ENCODE results near the gene ARID5B.

Gene ARID5B

DNA sequence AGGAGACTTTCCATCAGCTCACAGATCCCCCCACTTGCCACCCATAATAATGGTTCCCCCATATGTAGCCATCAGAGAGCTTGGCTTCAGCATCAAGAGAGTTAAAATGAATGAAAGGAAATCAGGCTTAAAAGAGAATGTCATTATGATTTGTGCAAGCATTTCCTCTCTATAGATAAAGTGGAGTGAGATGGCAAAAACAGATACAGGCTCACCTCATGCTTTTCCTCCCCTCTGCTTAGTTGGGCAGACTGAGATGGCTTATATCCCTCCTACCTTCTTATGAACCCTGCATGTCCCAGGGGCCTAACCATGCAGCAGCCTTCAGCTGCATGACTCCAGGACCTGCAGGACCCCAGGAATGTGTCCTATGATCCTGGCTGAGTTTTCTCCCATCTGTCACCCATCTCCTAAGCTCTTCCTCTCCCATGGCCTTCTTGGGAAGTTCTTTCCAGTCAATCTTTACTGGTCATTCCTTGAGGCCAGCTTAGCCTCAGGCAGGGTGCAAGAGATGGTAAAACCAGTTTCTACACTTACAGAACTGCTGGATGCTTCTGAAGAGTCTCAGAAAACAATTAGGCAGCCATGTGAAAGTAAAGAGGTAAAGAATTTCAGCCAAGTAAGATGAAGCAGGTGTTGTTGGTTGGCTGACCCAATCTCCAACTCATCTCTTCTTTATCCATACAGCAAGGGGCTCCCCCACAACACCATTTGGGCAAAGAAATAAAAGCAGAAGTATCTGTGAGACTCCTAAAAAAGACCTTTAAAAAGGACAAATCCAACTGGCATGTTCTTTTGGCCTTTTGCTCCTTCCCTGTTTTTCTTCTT is 207.5 kb downstream of the ARID5B start:
- H3K9me3 ChIP-seq (ENCODE audit: control insufficient read depth, low read length) = no peaks in the 10 kb centered on the region
- no peaks in the 10 kb centered on the region for H3K36me3 ChIP-seq (ENCODE audit: control insufficient read depth, insufficient read depth, low read length, severe bottlenecking)
- DNase-seq (ENCODE audit: low read depth) = no peak
- no peaks in the 10 kb centered on the region for H3K4me1 ChIP-seq (ENCODE audit: control insufficient read depth, insufficient read depth, low read length)
- no peaks in the 10 kb centered on the region for H3K27me3 ChIP-seq (replicated peaks; ENCODE audit: control insufficient read depth, insufficient read depth, low read length)
- H3K4me3 ChIP-seq (ENCODE audit: low read length) = no peak overlapping the region
- no peak overlapping the region for H3K9ac ChIP-seq (ENCODE audit: low read length)

DNA sequence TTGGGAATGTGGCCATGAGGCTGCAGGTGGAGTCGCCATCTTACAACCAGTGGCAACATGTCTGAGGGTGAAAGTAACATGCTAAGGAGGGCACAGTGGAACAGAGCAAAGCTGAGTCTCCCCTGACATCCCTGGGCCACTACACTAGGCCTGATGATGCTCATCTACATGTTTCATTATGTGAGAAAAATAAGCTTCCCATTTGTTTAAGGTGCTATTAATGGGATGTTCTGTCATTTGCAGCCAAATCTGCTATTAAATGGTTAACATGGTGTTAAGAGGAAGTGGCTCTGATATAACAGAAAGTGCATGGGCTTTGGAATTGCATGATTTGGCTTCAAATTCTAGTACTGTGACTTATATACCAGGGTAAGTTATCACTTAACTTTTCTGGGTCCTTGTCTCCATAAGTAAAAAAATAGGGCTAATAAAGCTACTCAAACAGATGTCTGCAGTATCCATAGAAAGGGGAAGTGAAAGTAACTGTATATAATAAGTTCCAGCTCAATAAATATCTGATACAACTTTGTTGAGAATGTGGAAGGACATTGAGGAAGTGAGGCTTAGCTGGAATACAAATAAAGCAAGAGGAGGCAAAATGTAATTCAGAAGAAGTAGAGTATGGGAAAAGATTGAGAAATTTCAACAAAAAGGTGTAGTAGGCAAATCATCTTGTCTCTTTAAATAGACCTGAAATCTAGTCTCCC is 208.2 kb downstream of the ARID5B start:
- no peaks in the 10 kb centered on the region for H3K36me3 ChIP-seq (ENCODE audit: control insufficient read depth, insufficient read depth, low read length, severe bottlenecking)
- H3K9me3 ChIP-seq (ENCODE audit: control insufficient read depth, low read length) = no peaks in the 10 kb centered on the region
- H3K4me3 ChIP-seq (ENCODE audit: low read length) = no peak overlapping the region
- no peaks in the 10 kb centered on the region for H3K4me1 ChIP-seq (ENCODE audit: control insufficient read depth, insufficient read depth, low read length)
- no peak for DNase-seq (ENCODE audit: low read depth)
- no peak overlapping the region for H3K9ac ChIP-seq (ENCODE audit: low read length)
- H3K27me3 ChIP-seq (replicated peaks; ENCODE audit: control insufficient read depth, insufficient read depth, low read length) = no peaks in the 10 kb centered on the region

DNA sequence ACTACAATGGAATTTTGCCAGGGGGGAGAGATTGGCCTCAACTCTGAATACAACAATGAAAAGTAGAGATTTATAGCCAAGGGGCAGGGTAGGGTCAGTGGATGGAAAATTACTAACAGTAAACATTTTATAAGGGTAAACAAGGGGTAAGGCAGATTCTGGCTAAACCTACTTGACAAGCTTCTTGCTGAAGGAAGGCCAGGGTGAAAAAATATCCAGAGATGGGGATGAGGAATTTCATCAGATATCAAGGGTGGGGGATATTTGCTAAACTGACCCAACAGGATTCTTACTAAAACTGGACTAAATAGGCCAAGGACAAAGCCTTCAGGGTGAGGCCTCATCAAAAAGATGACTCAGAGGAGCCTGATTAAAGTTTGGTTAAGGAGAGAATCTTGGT is 210.8 kb downstream of the ARID5B start:
- no peak for DNase-seq (ENCODE audit: low read depth)
- Histone ChIP-seq H3K4me1 (ENCODE audit: control insufficient read depth, insufficient read depth, low read length) (no peaks in the 10 kb centered on the region), H3K4me3 (ENCODE audit: low read length) (no peak overlapping the region), H3K9ac (ENCODE audit: low read length) (no peak overlapping the region), H3K36me3 (ENCODE audit: control insufficient read depth, insufficient read depth, low read length, severe bottlenecking) (no peaks in the 10 kb centered on the region), H3K9me3 (ENCODE audit: control insufficient read depth, low read length) (no peaks in the 10 kb centered on the region), H3K27me3 (replicated peaks; ENCODE audit: control insufficient read depth, insufficient read depth, low read length) (no peaks in the 10 kb centered on the region)

DNA sequence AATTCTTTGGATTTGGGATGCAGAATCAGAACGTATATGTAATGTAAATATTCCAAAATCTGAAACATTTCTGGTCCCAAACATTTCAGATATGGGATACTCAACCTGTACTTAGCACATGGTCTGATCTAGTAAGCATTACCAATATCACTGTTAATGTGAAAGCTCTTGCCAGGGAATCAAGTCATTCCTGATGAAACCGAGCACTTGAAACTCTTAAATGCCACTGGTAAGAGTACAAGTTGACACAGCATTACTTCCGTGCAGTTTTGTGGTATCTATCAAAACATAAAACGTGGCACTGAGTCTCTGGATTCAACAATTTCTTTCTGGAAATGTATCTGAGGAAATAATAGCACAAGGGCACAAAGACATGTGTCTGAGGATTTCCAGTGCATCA is 211.5 kb downstream of the ARID5B start:
- H3K36me3 ChIP-seq (ENCODE audit: control insufficient read depth, insufficient read depth, low read length, severe bottlenecking) = no peaks in the 10 kb centered on the region
- H3K9ac ChIP-seq (ENCODE audit: low read length) = no peak overlapping the region
- no peaks in the 10 kb centered on the region for H3K4me1 ChIP-seq (ENCODE audit: control insufficient read depth, insufficient read depth, low read length)
- no peak overlapping the region for H3K4me3 ChIP-seq (ENCODE audit: low read length)
- H3K9me3 ChIP-seq (ENCODE audit: control insufficient read depth, low read length) = no peaks in the 10 kb centered on the region
- no peak for DNase-seq (ENCODE audit: low read depth)
- H3K27me3 ChIP-seq (replicated peaks; ENCODE audit: control insufficient read depth, insufficient read depth, low read length) = no peaks in the 10 kb centered on the region

DNA sequence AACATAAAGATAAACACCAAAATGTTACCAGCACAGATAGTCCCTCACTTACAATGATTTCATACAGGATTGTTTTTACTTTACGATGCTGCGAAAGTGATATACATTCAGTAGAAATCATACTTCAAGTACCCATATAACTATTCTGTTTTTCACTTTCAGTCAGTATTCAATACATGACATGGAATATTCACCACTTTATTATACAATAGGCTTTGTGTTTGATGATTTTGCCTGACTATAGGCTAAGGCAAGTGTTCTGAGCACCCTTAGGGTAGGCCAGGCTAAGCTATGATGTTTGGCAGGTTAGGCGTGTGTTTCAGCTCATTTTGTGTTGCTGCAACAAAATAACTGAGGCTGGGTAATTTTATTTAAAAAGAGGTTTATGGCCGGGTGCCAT is 212.2 kb downstream of the ARID5B start:
- Histone ChIP-seq H3K4me1 (ENCODE audit: control insufficient read depth, insufficient read depth, low read length) (no peaks in the 10 kb centered on the region), H3K36me3 (ENCODE audit: control insufficient read depth, insufficient read depth, low read length, severe bottlenecking) (no peaks in the 10 kb centered on the region), H3K27me3 (replicated peaks; ENCODE audit: control insufficient read depth, insufficient read depth, low read length) (no peaks in the 10 kb centered on the region), H3K9me3 (ENCODE audit: control insufficient read depth, low read length) (no peaks in the 10 kb centered on the region), H3K9ac (ENCODE audit: low read length) (no peak overlapping the region), H3K4me3 (ENCODE audit: low read length) (no peak overlapping the region)
- DNase-seq (ENCODE audit: low read depth) = no peak

DNA sequence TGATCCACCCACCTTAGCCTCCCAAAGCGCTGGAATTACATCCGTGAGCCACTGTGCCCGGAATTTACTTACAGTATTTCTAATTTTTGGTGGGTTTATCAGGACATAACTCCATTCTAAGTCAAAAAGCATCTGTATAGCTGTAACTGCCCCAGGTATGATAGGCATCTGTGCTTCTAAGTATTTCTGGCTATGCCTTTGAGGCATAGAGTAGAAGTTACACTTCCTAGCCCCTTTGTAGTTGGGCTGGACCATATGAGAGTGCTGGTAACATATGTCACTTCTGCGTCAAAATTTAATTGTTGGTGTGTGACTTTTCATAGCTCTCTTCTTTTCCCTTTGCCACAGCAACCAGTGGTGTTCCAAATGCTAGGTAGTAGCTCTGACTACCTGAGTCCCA is 213.8 kb downstream of the ARID5B start:
- H3K9ac ChIP-seq (ENCODE audit: low read length) = no peak overlapping the region
- H3K4me1 ChIP-seq (ENCODE audit: control insufficient read depth, insufficient read depth, low read length) = no peaks in the 10 kb centered on the region
- no peaks in the 10 kb centered on the region for H3K9me3 ChIP-seq (ENCODE audit: control insufficient read depth, low read length)
- no peaks in the 10 kb centered on the region for H3K36me3 ChIP-seq (ENCODE audit: control insufficient read depth, insufficient read depth, low read length, severe bottlenecking)
- DNase-seq (ENCODE audit: low read depth) = no peak
- no peak overlapping the region for H3K4me3 ChIP-seq (ENCODE audit: low read length)
- H3K27me3 ChIP-seq (replicated peaks; ENCODE audit: control insufficient read depth, insufficient read depth, low read length) = no peaks in the 10 kb centered on the region

DNA sequence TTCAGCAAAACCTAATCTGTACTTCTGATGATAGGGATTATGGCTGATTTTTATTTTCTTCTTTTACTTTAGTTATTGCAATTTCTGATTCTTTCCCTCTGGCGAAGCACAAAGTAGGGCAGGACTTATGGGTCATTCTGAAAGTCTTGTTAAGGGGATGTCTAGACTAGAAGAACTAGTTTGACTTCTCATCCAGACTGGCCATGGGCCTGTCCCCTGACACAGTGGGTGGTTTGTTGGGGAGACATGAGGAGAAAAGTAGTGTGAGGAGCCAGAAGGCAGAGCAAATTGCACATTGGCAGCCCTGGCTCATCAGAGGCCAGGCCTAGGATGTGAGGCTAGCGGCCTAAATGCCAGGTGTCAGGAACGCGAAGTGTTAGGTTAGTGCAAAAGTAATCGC is 214.3 kb downstream of the ARID5B start:
- no peak overlapping the region for H3K9ac ChIP-seq (ENCODE audit: low read length)

DNA sequence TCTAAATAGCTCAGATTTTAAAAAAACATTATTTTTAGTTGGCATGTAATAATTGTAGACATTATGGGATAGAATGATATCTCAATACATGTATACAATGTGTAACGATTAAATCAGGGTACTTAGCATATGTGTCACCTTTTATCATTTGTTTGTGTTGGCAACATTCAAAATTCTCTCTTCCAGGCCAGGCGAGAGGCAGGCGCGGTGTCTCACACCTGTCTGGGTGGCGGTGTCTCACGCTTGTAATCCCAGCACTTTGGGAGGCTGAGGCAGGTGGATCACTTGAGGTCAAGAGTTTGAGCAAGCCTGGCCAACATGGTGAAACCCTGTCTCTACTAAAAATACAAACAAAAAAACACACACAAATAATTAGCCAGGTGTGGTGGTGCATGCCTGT is 215.4 kb downstream of the ARID5B start:
- Histone ChIP-seq H3K36me3 (ENCODE audit: control insufficient read depth, insufficient read depth, low read length, severe bottlenecking) (no peaks in the 10 kb centered on the region), H3K4me3 (ENCODE audit: low read length) (no peak overlapping the region), H3K9me3 (ENCODE audit: control insufficient read depth, low read length) (no peaks in the 10 kb centered on the region), H3K4me1 (ENCODE audit: control insufficient read depth, insufficient read depth, low read length) (no peaks in the 10 kb centered on the region), H3K27me3 (replicated peaks; ENCODE audit: control insufficient read depth, insufficient read depth, low read length) (no peaks in the 10 kb centered on the region), H3K9ac (ENCODE audit: low read length) (no peak overlapping the region)
- no peak for DNase-seq (ENCODE audit: low read depth)

More for the DNA sequence above, 214.3 kb downstream of the ARID5B start:
- Histone ChIP-seq H3K4me3 (ENCODE audit: low read length) (no peak overlapping the region), H3K9me3 (ENCODE audit: control insufficient read depth, low read length) (no peaks in the 10 kb centered on the region), H3K27me3 (replicated peaks; ENCODE audit: control insufficient read depth, insufficient read depth, low read length) (no peaks in the 10 kb centered on the region), H3K4me1 (ENCODE audit: control insufficient read depth, insufficient read depth, low read length) (no peaks in the 10 kb centered on the region), H3K36me3 (ENCODE audit: control insufficient read depth, insufficient read depth, low read length, severe bottlenecking) (no peaks in the 10 kb centered on the region)
- DNase-seq (ENCODE audit: low read depth) = no peak

DNA sequence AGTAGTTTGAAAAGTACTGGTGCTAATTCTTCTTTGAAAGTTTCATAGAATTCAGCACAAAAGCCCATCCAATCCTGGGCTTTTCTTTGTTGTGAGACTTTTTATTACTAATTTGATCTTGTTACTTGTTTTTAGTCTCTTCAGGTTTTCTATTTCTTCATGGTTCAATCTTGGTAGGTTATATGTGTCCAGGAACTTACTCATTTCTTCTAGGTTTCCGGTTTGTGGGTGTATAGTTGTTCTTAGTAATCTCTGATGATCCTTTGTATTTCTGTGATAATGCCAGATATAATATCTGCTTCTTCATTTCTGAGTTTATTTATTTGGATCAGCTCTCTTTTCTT is 219.7 kb downstream of the ARID5B start:
- Histone ChIP-seq H3K9ac (ENCODE audit: low read length) (no peak overlapping the region), H3K9me3 (ENCODE audit: control insufficient read depth, low read length) (no peaks in the 10 kb centered on the region), H3K27me3 (replicated peaks; ENCODE audit: control insufficient read depth, insufficient read depth, low read length) (no peaks in the 10 kb centered on the region), H3K4me3 (ENCODE audit: low read length) (no peak overlapping the region), H3K4me1 (ENCODE audit: control insufficient read depth, insufficient read depth, low read length) (no peaks in the 10 kb centered on the region), H3K36me3 (ENCODE audit: control insufficient read depth, insufficient read depth, low read length, severe bottlenecking) (no peaks in the 10 kb centered on the region)
- no peak for DNase-seq (ENCODE audit: low read depth)

DNA sequence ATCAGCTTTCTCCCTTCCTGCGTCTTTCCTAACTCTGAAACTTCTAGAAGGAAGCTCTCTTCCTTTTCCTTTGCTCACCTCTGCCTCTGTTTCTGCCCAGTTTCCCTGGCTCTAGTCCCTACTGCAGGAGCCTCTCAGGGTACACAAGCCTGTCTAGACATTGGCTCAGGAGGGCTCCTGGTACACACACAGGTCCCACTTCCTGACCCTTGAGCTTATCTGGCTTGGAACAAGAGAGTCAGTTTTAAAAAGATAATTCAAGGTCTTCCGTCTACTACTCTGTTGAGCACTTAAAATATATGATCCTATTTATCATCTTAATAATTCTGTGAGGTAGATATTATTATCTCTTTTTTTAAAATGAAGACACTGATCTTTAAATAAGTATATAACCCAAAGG is 226.5 kb downstream of the ARID5B start:
- no peak overlapping the region for H3K4me3 ChIP-seq (ENCODE audit: low read length)
- H3K9ac ChIP-seq (ENCODE audit: low read length) = no peak overlapping the region
- H3K36me3 ChIP-seq (ENCODE audit: control insufficient read depth, insufficient read depth, low read length, severe bottlenecking) = no peaks in the 10 kb centered on the region
- H3K27me3 ChIP-seq (replicated peaks; ENCODE audit: control insufficient read depth, insufficient read depth, low read length) = no peaks in the 10 kb centered on the region
- H3K4me1 ChIP-seq (ENCODE audit: control insufficient read depth, insufficient read depth, low read length) = peaks cover 18% of the 10 kb centered on the region
- no peak for DNase-seq (ENCODE audit: low read depth)
- no peaks in the 10 kb centered on the region for H3K9me3 ChIP-seq (ENCODE audit: control insufficient read depth, low read length)

DNA sequence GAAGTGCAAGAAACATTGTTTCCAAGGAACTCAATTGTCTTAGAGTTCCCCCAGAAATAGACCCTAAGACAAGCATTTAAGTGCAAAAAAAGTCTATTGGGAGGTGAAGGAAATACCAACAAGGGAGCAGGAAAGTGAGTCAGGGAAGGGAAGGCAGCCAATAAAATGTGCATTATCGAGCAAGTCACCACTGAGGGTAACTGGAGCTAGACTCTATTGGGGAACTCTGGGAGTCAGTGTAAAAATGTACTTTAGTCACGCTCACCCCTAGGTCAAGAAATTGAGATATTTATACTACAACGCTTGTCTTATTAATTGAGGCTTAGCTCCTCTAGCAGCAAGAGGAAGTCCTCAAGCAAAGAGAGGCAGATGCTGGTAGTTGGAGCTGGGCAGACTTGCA is 229.4 kb downstream of the ARID5B start:
- peaks cover 18% of the 10 kb centered on the region for H3K4me1 ChIP-seq (ENCODE audit: control insufficient read depth, insufficient read depth, low read length)

More for the DNA sequence above, 229.4 kb downstream of the ARID5B start:
- Histone ChIP-seq H3K27me3 (replicated peaks; ENCODE audit: control insufficient read depth, insufficient read depth, low read length) (no peaks in the 10 kb centered on the region), H3K9me3 (ENCODE audit: control insufficient read depth, low read length) (no peaks in the 10 kb centered on the region), H3K4me3 (ENCODE audit: low read length) (no peak overlapping the region), H3K36me3 (ENCODE audit: control insufficient read depth, insufficient read depth, low read length, severe bottlenecking) (no peaks in the 10 kb centered on the region), H3K9ac (ENCODE audit: low read length) (no peak overlapping the region)
- DNase-seq (ENCODE audit: low read depth) = peak; percentile 42

All from adipocyte (in vitro differentiated cells).